ENCODE results near the gene ZDHHC22.

DNA sequence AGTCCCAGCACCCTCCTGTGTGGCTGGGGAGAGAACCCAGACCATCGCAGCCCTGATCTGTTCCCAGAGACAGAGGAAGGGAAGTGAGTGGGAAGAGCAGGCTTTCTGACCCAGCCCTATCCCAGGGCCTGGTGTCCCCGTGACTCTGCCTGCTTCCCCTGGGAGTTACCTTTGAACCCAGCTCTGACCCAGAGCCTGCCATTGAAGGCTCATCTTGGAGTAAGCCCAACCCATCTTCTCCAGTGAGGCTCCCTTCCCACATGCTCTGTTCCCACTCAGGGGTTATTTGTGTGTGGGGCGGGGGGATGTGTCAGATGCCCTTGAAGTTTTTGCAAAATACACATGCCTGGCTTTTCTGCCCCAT is 46.0 kb upstream of the ZDHHC22 start:
- TF ChIP-seq FOXM1 (IDR thresholded peaks at IDR 0.05; ENCODE audit: borderline replicate concordance, low read depth) (no peak), EP300 (IDR thresholded peaks at IDR 0.05; ENCODE audit: borderline replicate concordance) (no peak), TCF12 (IDR thresholded peaks at IDR 0.05; ENCODE audit: low read depth) (no peak), RAD21 (IDR thresholded peaks at IDR 0.05; ENCODE audit: low read depth) (no peak), ZBTB7A (IDR thresholded peaks at IDR 0.05; ENCODE audit: low read depth) (no peak), TEAD4 (IDR thresholded peaks at IDR 0.05) (no peak), CEBPB (IDR thresholded peaks at IDR 0.05) (no peak), TAF1 (IDR thresholded peaks at IDR 0.05; ENCODE audit: low read depth) (no peak)
- TF ChIP-seq, protein P1, sequence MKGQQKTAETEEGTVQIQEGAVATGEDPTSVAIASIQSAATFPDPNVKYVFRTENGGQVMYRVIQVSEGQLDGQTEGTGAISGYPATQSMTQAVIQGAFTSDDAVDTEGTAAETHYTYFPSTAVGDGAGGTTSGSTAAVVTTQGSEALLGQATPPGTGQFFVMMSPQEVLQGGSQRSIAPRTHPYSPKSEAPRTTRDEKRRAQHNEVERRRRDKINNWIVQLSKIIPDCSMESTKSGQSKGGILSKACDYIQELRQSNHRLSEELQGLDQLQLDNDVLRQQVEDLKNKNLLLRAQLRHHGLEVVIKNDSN (IDR thresholded peaks at IDR 0.05) = no peak
- TF ChIP-seq, protein P2, sequence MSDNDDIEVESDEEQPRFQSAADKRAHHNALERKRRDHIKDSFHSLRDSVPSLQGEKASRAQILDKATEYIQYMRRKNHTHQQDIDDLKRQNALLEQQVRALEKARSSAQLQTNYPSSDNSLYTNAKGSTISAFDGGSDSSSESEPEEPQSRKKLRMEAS (IDR thresholded peaks at IDR 0.05) = no peak
- TF ChIP-seq, protein P3, sequence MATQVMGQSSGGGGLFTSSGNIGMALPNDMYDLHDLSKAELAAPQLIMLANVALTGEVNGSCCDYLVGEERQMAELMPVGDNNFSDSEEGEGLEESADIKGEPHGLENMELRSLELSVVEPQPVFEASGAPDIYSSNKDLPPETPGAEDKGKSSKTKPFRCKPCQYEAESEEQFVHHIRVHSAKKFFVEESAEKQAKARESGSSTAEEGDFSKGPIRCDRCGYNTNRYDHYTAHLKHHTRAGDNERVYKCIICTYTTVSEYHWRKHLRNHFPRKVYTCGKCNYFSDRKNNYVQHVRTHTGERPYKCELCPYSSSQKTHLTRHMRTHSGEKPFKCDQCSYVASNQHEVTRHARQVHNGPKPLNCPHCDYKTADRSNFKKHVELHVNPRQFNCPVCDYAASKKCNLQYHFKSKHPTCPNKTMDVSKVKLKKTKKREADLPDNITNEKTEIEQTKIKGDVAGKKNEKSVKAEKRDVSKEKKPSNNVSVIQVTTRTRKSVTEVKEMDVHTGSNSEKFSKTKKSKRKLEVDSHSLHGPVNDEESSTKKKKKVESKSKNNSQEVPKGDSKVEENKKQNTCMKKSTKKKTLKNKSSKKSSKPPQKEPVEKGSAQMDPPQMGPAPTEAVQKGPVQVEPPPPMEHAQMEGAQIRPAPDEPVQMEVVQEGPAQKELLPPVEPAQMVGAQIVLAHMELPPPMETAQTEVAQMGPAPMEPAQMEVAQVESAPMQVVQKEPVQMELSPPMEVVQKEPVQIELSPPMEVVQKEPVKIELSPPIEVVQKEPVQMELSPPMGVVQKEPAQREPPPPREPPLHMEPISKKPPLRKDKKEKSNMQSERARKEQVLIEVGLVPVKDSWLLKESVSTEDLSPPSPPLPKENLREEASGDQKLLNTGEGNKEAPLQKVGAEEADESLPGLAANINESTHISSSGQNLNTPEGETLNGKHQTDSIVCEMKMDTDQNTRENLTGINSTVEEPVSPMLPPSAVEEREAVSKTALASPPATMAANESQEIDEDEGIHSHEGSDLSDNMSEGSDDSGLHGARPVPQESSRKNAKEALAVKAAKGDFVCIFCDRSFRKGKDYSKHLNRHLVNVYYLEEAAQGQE (IDR thresholded peaks at IDR 0.05; ENCODE audit: low read depth) = no peak
